ENCODE data around the gene SHKBP1. TPM values are rescaled to one million over a fixed set of nuclear protein-coding genes. Genes with fewer than 3 reads are reported as not detected.

SHKBP1 gene
- total and polyA plus RNA-seq, 2 of the 8 experiments (the other 6 are each of a cell fraction or from before 2014, with no cell fraction given), result 74.6 to 98.8 TPM

GRCh38 chr19:40550951-40551350 lies 25.7 kb upstream of the SHKBP1 start (continued):
- TF ChIP-seq CHD1 (IDR thresholded peaks at IDR 0.05; ENCODE audit: low read depth, low read length) (no peak), KDM1A (IDR thresholded peaks at IDR 0.05; ENCODE audit: borderline replicate concordance, low read length) (no peak)
